GM19467 (cell line): ENCODE measurements around the gene RANBP17.

Experiments
- ATAC-seq: cut with Tn5 transposase; IDR thresholded peaks from one replicate; pipeline ENCODE4 v1.9.1; 2021; ENCODE audit warnings: mild to moderate bottlenecking, moderate library complexity; ENCODE audit not compliant: unreplicated experiment

RANBP17 gene

DNA sequence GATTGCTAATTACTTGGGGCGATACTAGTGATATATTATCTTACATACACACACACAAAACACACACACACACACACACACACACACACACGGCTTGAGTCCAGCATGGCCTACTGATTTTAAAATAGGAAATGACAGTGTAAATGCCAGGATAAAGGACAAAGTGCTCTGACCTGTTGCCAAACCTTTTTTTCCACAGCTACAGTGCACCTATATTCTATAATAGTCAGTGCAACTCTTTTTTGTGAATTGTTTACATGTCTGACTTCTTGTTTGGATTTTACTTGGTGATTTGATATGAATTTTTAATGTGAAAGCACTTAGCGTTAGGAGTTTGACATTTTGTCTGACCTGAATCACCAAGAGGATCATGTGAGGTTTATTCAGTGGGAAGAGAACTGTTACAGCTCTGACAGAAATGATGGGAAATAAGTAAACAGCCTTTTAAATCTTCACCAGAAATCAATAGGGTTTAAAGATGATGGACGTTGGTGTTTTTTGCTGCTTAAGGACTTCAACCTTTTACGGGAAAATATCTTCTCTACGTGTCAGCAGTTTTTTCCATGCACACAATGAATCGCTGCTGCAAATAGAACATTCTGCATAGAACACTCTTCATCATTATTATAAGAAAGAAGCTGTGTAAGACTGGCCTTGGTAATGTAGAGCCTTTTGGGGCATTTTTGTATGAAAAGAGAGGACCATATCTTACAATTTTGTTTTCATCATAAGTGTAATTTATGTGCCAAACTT is 218.5 kb downstream of the RANBP17 start:
- ATAC-seq, result no peak

DNA sequence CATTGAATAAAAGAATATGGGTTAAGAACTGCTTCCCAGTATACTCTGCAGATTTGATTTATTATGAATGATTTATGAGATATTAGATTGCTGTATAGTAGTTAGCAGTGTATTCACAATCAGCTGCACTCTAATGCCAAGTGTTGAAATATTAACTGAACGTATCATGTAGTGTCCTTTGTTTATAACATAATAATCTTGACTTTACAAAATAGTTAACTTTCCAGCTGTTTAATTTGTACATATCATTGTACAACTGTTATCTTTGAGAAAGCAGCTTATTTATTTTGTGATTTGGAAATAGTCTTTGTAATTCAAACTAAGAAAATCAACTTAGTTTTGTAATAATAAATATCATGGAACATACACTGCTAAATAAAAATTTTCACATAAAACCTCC is 219.5 kb downstream of the RANBP17 start:
- ATAC-seq, result no peak

- no peak for ATAC-seq
Observed at GRCh38 chr5:171092194-171092593, 230.4 kb downstream of the RANBP17 start.

- ATAC-seq, result no peak
Observed at GRCh38 chr5:171093598-171093997, 231.8 kb downstream of the RANBP17 start.

GRCh38 chr5:171094356-171094755 is 232.5 kb downstream of the RANBP17 start:
- ATAC-seq, result no peak

GRCh38 chr5:171102877-171103610 is 241.2 kb downstream of the RANBP17 start:
- ATAC-seq, result no peak

DNA sequence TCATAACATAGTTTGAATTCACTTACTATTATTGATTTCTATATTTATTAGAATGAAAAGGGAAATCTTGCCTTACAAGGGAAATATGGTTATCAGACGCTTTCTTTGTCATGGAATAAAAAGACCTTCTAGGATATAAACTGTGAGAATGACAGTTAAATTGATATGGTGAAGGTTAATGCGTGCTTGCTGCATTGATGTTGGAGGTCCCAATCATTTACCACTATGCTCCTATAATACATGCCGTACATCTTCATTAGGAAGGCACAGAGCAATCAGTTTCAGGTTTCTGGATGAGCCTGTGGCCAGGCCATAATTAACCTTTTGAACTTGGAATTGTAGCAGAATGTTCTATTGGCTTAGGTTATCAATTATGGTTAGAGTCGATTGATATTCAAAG is 245.9 kb downstream of the RANBP17 start:
- no peak for ATAC-seq

GRCh38 chr5:171115519-171115918 is 253.7 kb downstream of the RANBP17 start:
- ATAC-seq, result no peak

DNA sequence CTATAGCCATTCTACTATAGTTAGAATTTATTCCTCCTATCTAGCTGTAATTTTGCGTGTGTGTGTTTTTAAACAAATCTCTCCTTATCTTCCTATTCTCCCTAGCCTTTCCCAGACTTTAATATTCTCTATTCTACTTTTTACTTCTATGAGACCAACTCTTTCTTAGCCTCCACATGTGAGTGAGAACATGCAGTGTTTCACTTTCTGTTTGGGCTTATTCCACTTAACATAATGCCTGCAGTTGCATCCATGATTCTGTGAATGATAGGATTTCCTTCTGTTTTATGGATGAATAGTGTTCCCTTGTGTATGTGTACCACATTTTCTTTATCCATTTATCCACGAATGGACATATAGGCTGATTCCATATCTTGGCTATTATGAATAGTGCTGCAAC is 254.9 kb downstream of the RANBP17 start:
- ATAC-seq, result no peak

GRCh38 chr5:171120986-171121622 is 259.3 kb downstream of the RANBP17 start:
- no peak for ATAC-seq

DNA sequence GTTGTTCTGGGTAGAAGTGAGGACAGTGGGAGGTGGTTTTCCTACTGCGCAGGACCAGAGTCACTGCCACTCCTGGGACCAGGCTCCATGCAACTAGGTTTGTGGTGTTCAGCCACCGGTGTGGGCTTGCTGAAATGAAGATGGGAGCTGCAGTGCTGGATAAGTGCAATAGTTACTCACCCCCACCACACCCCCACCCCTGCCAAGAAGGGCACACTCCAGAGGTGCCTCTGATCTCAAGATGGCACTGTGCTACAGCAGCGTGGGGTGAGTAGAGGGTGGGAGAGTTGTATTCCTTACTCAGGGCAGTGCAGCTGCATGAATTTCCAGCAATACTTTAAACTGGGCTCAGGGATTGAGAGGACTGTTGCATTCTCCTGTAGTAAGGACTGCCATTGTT is 259.8 kb downstream of the RANBP17 start:
- no peak for ATAC-seq

- ATAC-seq, result no peak
Observed at GRCh38 chr5:171122372-171122771, 260.6 kb downstream of the RANBP17 start.

DNA sequence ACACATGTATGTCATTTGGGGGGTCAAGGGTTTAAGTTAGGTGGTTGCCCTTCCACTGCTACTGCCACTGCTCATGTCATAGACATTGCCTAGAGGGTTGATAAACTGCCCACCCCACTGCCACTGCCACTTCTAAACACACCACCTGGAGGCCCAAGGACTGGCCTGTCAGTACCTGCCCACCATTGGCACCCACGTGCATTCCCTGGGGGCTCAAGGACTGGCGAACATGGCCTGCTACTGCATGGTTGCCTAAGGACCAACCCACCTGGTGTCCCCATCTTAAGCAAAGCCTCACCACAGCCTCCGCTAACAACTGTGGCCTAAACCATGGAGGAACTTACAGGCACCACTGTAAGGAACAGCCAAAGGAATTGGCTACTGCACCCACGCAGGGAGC is 261.6 kb downstream of the RANBP17 start:
- no peak for ATAC-seq

DNA sequence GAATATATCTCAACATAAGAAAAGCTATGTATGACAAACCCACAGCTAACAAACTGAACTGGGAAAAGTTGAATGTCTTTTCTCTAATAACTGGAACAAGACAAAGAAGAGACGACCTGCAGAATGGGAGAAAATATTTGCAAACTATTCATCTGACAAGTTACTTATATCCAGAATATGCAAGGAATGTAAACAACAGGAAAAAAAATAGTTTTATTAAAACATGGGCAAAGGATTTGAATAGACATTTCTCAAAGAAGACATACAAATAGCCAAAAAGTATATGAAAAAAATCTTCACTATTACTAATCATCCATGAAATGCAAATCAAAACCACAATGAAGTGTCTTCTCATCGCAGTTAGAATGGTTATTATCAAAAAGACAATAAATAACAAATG is 265.5 kb downstream of the RANBP17 start:
- no peak for ATAC-seq

- ATAC-seq, result no peak
Observed at GRCh38 chr5:171128136-171128535, 266.3 kb downstream of the RANBP17 start.

DNA sequence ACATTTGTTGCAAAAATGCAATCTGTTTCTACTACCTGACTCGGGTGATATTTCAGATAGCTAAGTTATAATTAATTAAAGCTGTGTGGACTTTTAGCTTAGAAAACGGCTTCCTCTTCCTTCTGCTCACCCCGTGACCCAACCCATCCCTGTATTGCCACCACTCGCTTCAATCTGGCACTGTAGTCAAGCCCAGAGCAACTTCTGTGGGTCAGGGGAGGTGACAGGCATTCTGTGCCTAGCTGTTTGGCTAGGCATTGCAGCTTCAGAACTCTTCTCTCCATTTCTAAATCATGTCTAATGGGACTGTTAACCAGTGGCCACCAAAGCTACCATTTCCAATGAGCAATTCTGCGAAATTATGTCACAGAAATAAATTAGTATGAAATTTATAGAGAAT is 267.5 kb downstream of the RANBP17 start:
- ATAC-seq, result no peak

GRCh38 chr5:171131497-171131896 is 269.7 kb downstream of the RANBP17 start:
- no peak for ATAC-seq

DNA sequence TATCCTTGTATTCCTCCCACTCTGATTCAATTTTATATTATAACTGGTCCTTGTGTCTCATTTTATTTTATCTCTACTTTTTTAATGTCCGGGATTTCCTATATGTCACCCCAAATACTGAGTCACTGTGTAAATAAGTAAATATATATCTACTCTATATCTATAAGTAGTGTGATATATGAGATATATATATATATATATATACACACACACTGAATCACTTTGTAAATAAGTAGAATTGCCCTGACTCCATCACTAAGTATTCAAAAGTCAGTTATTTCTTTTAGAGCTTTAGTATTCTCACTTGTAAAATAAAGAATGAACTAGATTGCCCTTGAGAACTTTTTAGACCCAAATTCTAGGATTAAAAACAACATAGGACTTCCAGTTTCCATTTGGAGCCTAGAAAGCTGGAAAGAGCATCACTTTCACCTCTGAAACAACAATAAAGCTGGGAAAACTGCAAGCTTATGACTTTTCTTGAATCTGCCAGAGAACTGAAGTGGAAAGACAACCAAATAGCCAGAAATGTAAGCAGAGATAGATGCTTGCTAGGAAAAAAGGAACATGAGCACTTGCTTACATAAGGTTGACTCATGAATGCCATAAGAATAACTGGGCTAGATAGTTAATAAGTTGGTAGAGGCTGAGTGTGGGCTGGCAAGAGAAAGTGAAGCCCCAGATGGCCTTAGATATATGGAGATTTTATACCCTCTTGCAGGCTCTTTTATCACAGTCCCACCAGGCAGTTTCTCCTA is 276.1 kb downstream of the RANBP17 start:
- ATAC-seq, result no peak

GRCh38 chr5:171139227-171139626 is 277.4 kb downstream of the RANBP17 start:
- ATAC-seq, result no peak

- no peak for ATAC-seq
Observed at GRCh38 chr5:171142617-171143016, 280.8 kb downstream of the RANBP17 start.

DNA sequence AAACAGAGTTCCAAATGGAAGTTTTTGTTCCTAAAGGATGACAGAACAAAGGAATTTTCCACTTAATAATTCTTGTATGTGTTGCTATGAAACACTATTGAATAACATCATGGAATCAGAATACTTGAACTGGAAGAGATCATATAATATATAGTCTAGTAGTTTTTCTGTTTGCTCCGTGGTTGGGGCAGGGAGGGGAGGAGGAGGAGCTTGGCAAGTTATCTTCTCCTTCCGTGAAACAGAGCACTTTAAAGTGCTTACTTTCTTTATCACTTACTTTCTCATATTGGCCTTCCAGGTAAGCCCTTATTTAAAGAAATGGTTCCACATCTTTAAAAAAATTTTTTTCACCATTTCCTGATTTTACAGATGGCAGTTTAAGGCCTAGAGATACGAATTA is 281.4 kb downstream of the RANBP17 start:
- no peak for ATAC-seq
